NCI-H748 treated with DMSO at 0.1 percent for 48 hours (cell line): Measurements from ENCODE around the gene WDR36.

Experiments used
- DNase-seq: peaks from one replicate; lab custom pipeline; 2025; lab: John Stamatoyannopoulos, UW

The WDR36 gene

DNA sequence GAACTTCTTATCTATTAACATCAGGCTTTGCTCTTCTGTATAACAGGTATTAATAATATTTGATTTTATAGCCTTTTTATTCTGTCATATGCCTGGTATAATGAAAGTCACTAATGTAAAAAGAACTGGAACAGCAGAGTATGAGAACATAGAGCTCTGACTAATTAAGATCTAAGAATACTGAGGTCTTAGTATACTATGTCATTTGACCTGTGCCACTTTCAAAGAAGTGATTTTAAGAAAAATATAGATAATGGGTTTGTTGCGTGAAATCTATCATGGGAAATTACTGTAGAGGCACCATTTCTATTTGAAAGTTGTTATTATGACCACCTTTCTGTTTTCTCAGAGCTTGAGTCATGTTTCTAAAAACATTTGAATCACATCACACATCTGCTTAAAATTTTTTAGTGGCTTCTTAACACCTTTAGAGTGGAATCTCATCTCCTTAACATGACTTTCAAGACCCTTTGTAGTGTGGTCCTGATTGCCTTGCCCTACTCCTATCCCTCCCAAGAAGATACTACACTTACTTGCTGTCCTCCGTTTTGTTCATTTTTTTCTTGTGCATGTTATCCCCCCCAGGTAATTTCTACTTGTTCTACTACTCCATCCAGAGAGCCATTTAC lies 14.3 kb downstream of the WDR36 start:
- no peak for DNase-seq

- no peak for DNase-seq
These were observed 15.2 kb downstream of the WDR36 start for GRCh38 chr5:111107371-111107770.

- DNase-seq: no peak
These were observed 19.8 kb downstream of the WDR36 start for GRCh38 chr5:111111956-111112355.

DNA sequence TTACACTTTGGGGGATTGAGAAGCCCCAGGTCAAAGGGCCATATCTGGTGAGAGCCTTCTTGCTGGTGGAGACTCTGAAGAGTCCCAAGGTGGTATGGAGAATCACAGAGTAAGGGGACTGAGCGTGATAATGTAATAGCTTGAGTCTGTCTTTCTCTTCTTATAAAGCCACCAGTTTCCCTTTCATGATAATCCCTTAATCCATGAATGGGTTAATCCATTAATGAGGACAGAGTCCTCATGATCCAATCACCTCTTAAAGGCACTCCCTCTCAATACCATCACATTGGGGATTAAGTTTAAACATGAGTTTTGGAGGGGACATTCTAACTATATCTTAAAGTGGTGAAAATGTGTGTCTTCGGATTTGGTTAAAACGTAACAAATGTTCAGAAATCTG lies 21.5 kb downstream of the WDR36 start:
- no peak for DNase-seq

GRCh38 chr5:111115229-111115628 lies 23.1 kb downstream of the WDR36 start:
- no peak for DNase-seq

DNA sequence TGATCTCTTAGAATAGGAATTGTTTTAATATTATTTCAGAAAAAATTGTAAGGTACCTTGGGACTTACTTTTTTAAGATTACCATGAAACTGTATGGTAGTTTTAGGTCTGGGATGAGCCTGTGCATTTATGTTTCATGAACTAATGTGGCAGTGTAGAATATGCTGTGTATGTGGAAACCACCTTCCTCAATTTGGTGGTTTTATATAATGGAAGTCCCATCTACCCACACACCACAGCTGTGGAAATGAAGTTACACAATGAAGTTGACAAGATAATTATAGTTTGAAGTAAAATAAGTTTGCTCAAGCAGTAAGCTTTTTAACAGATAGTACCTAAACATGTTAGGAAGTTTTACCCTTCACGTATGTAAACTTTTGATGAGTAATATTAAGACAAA lies 24.4 kb downstream of the WDR36 start:
- DNase-seq: no peak

DNA sequence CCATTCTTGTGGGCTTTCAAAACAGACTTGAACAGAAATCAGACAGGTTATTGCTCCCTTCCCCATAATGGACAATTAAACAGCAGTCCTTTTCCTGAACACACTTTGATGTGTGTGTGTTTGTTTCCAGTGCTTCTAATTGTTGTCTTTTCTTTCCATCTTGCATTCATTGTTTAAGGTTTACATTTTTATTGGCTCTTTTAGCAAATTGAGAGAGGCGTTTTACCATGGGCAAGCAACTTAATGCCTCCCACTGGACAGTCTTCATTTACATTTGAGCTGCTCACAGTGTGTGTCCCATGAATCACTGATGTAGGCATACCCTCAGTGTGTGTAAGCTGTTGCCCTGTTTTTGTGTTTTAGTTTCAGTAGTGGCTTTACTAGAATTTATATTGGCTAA lies 25.0 kb downstream of the WDR36 start:
- DNase-seq: no peak

DNA sequence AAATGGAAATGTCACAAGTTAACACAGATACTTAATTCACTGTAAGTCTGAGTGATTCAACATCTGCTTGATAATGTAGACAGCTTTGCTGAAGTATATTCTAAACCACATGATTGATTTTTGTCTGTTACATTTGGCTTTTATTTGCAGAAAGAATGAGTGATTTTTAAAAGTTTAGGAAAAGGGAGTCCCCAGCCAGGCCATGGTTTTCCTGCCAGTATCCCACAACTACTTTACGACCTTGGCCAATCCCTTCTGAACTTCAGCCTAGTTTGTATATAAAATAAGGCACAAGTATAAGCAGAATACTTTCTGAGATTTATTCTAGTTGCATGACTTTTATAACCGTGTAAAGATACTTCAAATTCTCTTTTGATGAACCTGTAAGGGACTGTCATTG lies 27.1 kb downstream of the WDR36 start:
- DNase-seq: no peak

- DNase-seq: no peak
These were observed 27.7 kb downstream of the WDR36 start for GRCh38 chr5:111119856-111120255.

DNA sequence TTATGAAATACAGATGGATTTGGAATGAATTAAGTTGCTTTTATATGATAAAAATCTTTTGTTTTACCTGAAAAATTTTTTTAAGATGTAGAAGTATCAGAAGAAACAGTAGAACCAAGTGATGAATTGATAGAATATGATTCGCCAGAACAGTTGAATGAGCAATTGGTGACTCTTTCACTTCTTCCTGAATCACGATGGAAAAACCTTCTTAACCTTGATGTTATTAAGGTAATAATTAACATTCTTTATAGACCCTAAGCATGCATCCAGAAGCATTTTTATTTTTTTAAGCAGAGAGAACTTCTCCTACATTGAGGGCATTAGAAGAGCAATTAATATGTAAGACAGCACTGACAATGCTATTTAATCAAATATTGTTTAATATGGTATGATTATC lies 28.8 kb downstream of the WDR36 start:
- DNase-seq: no peak

GRCh38 chr5:111121926-111122325 lies 29.8 kb downstream of the WDR36 start:
- DNase-seq: no peak

- no peak for DNase-seq
These were observed 30.2 kb downstream of the WDR36 start for GRCh38 chr5:111122398-111122797.

- DNase-seq: no peak
These were observed 32.6 kb downstream of the WDR36 start for GRCh38 chr5:111124793-111125192.

GRCh38 chr5:111126896-111127295 lies 34.7 kb downstream of the WDR36 start:
- DNase-seq: no peak

GRCh38 chr5:111127453-111128195 lies 35.5 kb downstream of the WDR36 start:
- DNase-seq: no peak

- DNase-seq: no peak
These were observed 37.8 kb downstream of the WDR36 start for GRCh38 chr5:111129938-111130337.

- DNase-seq: no peak
These were observed 39.2 kb downstream of the WDR36 start for GRCh38 chr5:111131356-111131755.

- DNase-seq: no peak
These were observed 39.9 kb downstream of the WDR36 start for GRCh38 chr5:111132076-111132475.

DNA sequence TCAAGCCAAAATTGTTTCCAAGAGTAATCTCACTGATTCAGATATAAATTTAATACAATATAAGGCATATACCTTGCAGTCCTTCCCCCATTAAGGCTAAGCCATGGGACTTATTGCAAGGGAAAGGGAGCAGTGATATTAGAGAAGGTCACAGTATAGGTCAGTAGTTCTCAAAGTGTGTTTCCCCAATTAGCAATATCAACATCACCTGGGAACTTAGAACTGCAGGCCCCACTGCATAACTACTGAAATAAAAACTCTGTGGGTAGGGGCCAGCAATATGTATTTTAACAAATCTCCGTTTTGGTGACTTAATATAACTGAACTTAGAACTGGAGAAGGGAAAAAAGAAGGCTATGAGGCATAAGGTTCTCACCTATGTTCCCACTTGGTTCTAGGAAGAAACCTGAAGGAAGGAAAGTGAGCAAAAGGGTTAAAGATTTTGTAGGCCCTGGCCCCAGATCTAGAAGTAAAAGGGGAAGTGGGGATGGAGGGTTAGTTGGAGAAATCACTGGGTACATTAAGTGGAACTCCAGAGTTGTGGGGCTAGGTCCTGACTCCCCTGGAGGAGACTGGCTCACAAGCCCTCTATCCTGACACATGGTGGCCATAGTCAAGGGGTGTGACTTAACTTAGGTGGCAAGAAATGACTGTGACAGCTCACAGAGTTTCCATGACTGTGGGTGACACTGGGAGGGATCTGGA lies 40.7 kb downstream of the WDR36 start:
- no peak for DNase-seq

DNA sequence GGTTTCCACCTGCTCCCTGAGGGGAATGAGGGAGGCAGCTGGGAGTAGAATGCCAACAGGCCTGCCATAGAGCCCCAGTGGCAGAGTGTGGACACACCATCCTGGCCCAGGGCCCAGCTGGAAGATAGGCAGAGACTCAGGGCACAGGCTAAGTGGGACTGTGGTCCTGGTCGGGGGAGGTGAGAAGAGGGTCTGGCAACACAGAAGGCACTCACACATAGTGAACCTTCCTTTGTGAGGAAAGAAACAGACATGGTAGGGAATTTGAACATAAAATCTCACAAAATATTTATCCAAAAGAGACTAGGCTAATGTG lies 41.2 kb downstream of the WDR36 start:
- DNase-seq: no peak

DNA sequence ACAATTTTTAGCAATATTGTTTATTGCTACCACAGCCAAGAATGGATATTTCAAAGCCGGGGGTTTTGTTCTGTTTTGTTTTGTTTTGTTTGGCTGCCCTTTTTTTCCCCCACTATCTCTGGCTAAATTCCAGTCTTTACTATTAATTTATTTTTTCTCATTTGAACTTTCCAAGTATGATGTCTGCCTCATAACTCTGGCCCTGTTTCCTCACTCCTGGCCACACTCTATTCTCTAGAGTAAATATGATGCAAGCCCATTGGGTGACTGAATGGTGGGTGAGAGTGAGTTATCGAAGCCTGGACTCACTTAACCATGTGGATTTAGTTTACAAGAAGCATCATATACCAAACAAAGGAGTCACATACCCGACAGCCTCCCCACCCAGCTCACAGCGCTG lies 41.9 kb downstream of the WDR36 start:
- no peak for DNase-seq

DNA sequence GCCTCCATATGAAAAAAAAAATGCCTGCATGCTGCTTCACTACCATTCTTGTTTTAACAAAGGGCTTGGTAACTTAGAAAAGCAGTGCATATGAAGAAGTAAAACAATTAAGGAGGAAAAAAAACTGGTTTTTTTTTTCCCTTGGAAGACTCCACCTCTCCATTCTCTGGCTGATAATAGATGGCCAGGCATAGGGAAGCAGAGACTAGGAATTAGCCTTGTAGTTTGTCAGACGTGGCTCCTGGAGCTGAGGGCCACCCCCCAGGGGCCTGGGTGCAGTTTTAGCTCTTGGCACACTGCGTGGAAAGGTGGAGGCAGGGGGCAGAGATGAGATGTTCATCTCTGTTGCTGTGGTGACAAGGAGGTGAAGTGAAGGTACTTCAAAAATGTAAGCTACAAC lies 42.7 kb downstream of the WDR36 start:
- DNase-seq: no peak

DNA sequence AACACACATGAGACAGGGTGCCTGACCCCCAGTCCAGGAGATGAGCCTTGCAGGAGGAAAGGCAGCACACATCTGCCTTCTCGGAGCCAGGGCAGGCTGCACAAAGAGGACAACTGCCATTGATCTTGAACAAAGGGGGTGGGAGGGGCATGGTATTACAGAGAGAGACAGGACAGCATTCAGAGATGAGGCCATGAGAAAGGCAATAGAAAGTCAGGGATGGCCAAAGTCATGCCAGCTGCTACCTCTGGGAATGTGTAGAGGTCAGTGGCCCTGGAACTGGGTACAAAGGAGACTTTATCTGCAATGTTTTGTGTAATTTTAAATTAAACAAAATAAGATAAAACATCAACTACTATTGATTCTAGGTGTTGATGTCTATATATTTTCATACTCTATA lies 43.2 kb downstream of the WDR36 start:
- DNase-seq: no peak

- no peak for DNase-seq
These were observed 43.8 kb downstream of the WDR36 start for GRCh38 chr5:111135946-111136345.
